Measurements from ENCODE around the gene SNRNP35.
"Not testable (repeated sequence)": the region's sequence is repeated elsewhere in the genome, so short reads cannot be mapped to it uniquely, and the experiment has no call there.

The SNRNP35 gene

DNA sequence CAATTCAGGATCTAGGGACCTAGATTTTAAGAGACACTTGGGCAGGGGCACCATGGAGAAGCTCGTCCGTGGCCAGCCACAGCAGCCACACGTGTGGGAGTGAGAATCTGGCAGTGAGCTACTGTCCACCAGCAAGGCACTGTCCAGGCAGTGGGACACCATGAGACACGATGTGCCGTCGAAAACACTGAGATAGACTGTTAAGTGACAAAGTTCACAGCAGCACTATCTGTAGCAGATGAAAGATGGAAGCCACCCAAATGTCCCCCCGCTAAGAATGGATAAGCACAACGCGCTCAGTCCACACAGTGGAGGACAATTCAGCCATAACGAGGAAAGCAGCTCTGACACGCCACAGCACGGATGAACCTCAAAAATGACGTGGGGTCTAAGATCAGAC lies 55.9 kb downstream of the SNRNP35 start:
- Histone ChIP-seq H3K4me1 (ENCODE audit: insufficient read depth, low read length) (peaks cover 7% of the 10 kb centered on the region; the same call in 1 of the 2 replicates), H3K9me3 (ENCODE audit: control insufficient read depth, insufficient read depth, low read length) (no peaks in the 10 kb centered on the region), H3K36me3 (ENCODE audit: insufficient read depth, low read length) (peaks cover 10% of the 10 kb centered on the region), H3K9ac (ENCODE audit: low read depth, low read length) (no peak overlapping the region)

DNA sequence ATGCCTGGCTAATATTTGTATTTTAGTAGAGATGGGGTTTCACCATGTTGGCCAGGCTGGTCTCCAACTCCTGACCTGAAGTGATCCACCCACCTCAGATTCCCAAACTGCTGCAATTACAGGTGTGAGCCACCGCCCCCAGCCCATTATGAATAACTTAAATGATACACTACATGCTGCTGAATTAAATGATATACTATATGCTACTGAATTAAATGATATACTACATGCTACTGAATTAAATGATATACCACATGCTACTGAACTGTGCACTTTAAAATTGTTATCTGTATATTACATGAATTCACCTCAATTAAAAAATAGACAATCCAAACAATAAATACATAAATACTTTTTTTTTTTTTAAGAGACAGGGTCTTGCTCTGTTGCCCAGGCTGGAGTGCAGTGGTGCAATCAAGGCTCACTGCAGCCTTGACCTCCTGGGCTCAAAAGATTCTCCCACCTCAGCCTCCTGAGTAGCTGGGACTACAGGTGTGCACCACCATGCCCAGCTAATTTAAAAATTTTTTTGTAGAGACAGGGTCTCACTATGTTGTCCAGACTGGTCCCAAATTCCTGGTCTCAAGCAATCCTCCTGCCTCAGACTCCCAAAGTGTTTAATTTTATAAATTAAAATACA lies 56.8 kb downstream of the SNRNP35 start:
- H3K9me3 ChIP-seq (ENCODE audit: control insufficient read depth, insufficient read depth, low read length); H3K4me1 ChIP-seq (ENCODE audit: insufficient read depth, low read length); H3K36me3 ChIP-seq (ENCODE audit: insufficient read depth, low read length); H3K9ac ChIP-seq (ENCODE audit: low read depth, low read length): not testable (repeated sequence)

- no peaks in the 10 kb centered on the region for H3K9me3 ChIP-seq (ENCODE audit: control insufficient read depth, insufficient read depth, low read length)
- peaks cover 7% of the 10 kb centered on the region; the same call in 1 of the 2 replicates for H3K4me1 ChIP-seq (ENCODE audit: insufficient read depth, low read length)
- peaks cover 7% of the 10 kb centered on the region for H3K36me3 ChIP-seq (ENCODE audit: insufficient read depth, low read length)
- H3K9ac ChIP-seq (ENCODE audit: low read depth, low read length) = no peak overlapping the region
These were observed 58.4 kb downstream of the SNRNP35 start for GRCh38 chr12:123516216-123516780.

Measured in ES-I3 (cell line).